OCI-LY1 (cell line): Measurements from ENCODE around the gene COX6A2.

Experiments used
- H2AFZ ChIP-seq: fragments of 200-600 bp; sonication (generic), shearing (Covaris generic); 2 replicates; pipeline ENCODE4 v1.6.0; 2014; ENCODE audit warnings: antibody characterized with exemption, mild to moderate bottlenecking, low read length
- H3F3A ChIP-seq: fragments of 200-600 bp; sonication (generic), shearing (Covaris generic); 2 replicates; pipeline ENCODE4 v1.6.0; 2014; ENCODE audit warnings: mild to moderate bottlenecking, antibody characterized with exemption, low read length, moderate library complexity; ENCODE audit not compliant: insufficient read depth
- H3K27ac ChIP-seq: fragments of 200-600 bp; sonication (generic); 2 replicates; pipeline ENCODE4 v1.5.1; 2014; ENCODE audit warnings: low read length, mixed run types, mild to moderate bottlenecking, low read depth; ENCODE audit not compliant: poor library complexity, severe bottlenecking
- H3K27me3 ChIP-seq: fragments of 200-600 bp; sonication (generic); 2 replicates; pipeline ENCODE4 v1.6.0; 2014; ENCODE audit warnings: antibody characterized with exemption, mild to moderate bottlenecking, low read length, moderate library complexity; ENCODE audit not compliant: insufficient read depth
- H3K36me3 ChIP-seq: fragments of 200-600 bp; sonication (generic); 2 replicates; pipeline ENCODE4 v1.6.1; 2014; ENCODE audit warnings: mild to moderate bottlenecking, antibody characterized with exemption, low read length, moderate library complexity, mixed read lengths; ENCODE audit not compliant: insufficient read depth
- H3K4me1 ChIP-seq: fragments of 200-600 bp; sonication (generic); 2 replicates; pipeline ENCODE4 v1.5.1; 2014; ENCODE audit warnings: mild to moderate bottlenecking, low read length, moderate library complexity; ENCODE audit not compliant: insufficient read depth, severe bottlenecking
- H3K4me2 ChIP-seq: fragments of 200-600 bp; sonication (generic), shearing (Covaris generic); 2 replicates; pipeline ENCODE4 v1.6.1; 2014; ENCODE audit warnings: low read length
- H3K4me3 ChIP-seq: fragments of 200-600 bp; sonication (generic); 2 replicates; pipeline ENCODE4 v1.5.1; 2014; ENCODE audit warnings: low read length, low read depth, mild to moderate bottlenecking, mixed read lengths; ENCODE audit not compliant: poor library complexity, severe bottlenecking
- H3K79me2 ChIP-seq: fragments of 200-600 bp; shearing (Covaris generic); 2 replicates; pipeline ENCODE4 v1.6.1; 2016; ENCODE audit warnings: mixed run types, low read length, mixed read lengths; ENCODE audit not compliant: insufficient read depth
- H3K9ac ChIP-seq: fragments of 200-600 bp; sonication (generic), shearing (Covaris generic); 2 replicates; pipeline ENCODE4 v1.6.1; 2014; ENCODE audit warnings: mild to moderate bottlenecking, low read length, mixed read lengths
- H3K9me2 ChIP-seq: fragments of 200-600 bp; sonication (generic), shearing (Covaris generic); 2 replicates; pipeline ENCODE4 v1.6.1; 2014; ENCODE audit warnings: low read depth, mild to moderate bottlenecking, low read length, mixed read lengths
- H3K9me3 ChIP-seq: fragments of 200-600 bp; shearing (Covaris generic); 2 replicates; pipeline ENCODE4 v1.6.1; 2014; ENCODE audit warnings: low read length, mixed read lengths
- H4K20me1 ChIP-seq: fragments of 200-600 bp; sonication (generic), shearing (Covaris generic); 2 replicates; pipeline ENCODE4 v1.6.0; 2016; ENCODE audit warnings: mild to moderate bottlenecking, low read length; ENCODE audit not compliant: insufficient read depth
- CTCF ChIP-seq: fragments of 200-600 bp; sonication (generic), shearing (Covaris generic); IDR thresholded peaks from 2 replicates; pipeline ENCODE4 v1.5.1; 2017; ENCODE audit warnings: mild to moderate bottlenecking, antibody characterized with exemption, low read length, moderate library complexity, mixed read lengths
- EZH2 ChIP-seq: fragments of 200-600 bp; sonication (generic), shearing (Covaris generic); IDR thresholded peaks from 2 replicates; pipeline ENCODE4 v1.8.0; 2017; ENCODE audit warnings: borderline replicate concordance, mixed run types, mild to moderate bottlenecking, antibody characterized with exemption, low read length, moderate library complexity, mixed read lengths

The COX6A2 gene

GRCh38 chr16:31413381-31413780 is 14.8 kb downstream of the COX6A2 start:
- Histone ChIP-seq H3K79me2 (no peaks in the 10 kb centered on the region), H3K9me3 (no peaks in the 10 kb centered on the region), H3K9ac (no peak overlapping the region), H3K4me3 (no peak overlapping the region), H3K4me1 (no peaks in the 10 kb centered on the region), H4K20me1 (no peaks in the 10 kb centered on the region), H3K27me3 (no peaks in the 10 kb centered on the region), H3K27ac (no peak overlapping the region), H3K36me3 (no peaks in the 10 kb centered on the region), H3K4me2 (no peak overlapping the region), H3K9me2 (no peaks in the 10 kb centered on the region), H2AFZ (no peak overlapping the region), H3F3A (no peaks in the 10 kb centered on the region)
- TF ChIP-seq CTCF, result no peak
- no peak for TF ChIP-seq EZH2

- Histone ChIP-seq H3K27me3 (no peaks in the 10 kb centered on the region), H3F3A (no peaks in the 10 kb centered on the region), H3K9me3 (no peaks in the 10 kb centered on the region), H3K36me3 (no peaks in the 10 kb centered on the region), H3K79me2 (no peaks in the 10 kb centered on the region), H3K9me2 (no peaks in the 10 kb centered on the region), H3K4me2 (no peak overlapping the region), H3K9ac (no peak overlapping the region), H2AFZ (no peak overlapping the region), H3K4me1 (no peaks in the 10 kb centered on the region), H3K4me3 (no peak overlapping the region), H3K27ac (no peak overlapping the region), H4K20me1 (no peaks in the 10 kb centered on the region)
- TF ChIP-seq EZH2, result no peak
- no peak for TF ChIP-seq CTCF
Observed at GRCh38 chr16:31412750-31413149, 15.4 kb downstream of the COX6A2 start.

- Histone ChIP-seq H3K79me2 (no peaks in the 10 kb centered on the region), H3K36me3 (no peaks in the 10 kb centered on the region), H2AFZ (no peak overlapping the region), H3K27ac (no peak overlapping the region), H3K9ac (no peak overlapping the region), H3K9me2 (no peaks in the 10 kb centered on the region), H3K27me3 (no peaks in the 10 kb centered on the region), H3K4me3 (no peak overlapping the region), H3K4me1 (no peaks in the 10 kb centered on the region), H3F3A (no peaks in the 10 kb centered on the region), H3K9me3 (no peaks in the 10 kb centered on the region), H3K4me2 (no peak overlapping the region), H4K20me1 (no peaks in the 10 kb centered on the region)
- TF ChIP-seq CTCF (no peak), EZH2 (no peak)
Observed at GRCh38 chr16:31411024-31411844, 16.9 kb downstream of the COX6A2 start.
